DLD1 (cell line): ENCODE results near the gene CYP2E1.
"Not testable (repeated sequence)": the region's sequence is repeated elsewhere in the genome, so short reads cannot be mapped to it uniquely, and the experiment has no call there.

ENCODE experiments used
- in situ Hi-C: cut with HindIII; loops from 2 replicates; pipeline ENCODE4 v1.10.0; 2017; ENCODE audit warnings: low sequenced_read_pairs

Gene CYP2E1

GRCh38 chr10:133528296-133528844 lies 1.2 kb downstream of the CYP2E1 start:
- in situ Hi-C loops, result no loop called here

- in situ Hi-C loops, result no loop called here
These were observed 1.8 kb downstream of the CYP2E1 start for GRCh38 chr10:133528845-133529575.

GRCh38 chr10:133529576-133529946 lies 2.4 kb downstream of the CYP2E1 start:
- in situ Hi-C loops, result no loop called here

- in situ Hi-C loops, result no loop called here
These were observed 3.3 kb downstream of the CYP2E1 start for GRCh38 chr10:133530506-133530905.

GRCh38 chr10:133532871-133533270 lies 5.7 kb downstream of the CYP2E1 start:
- in situ Hi-C loops, result no loop called here

GRCh38 chr10:133534417-133534816 lies 7.3 kb downstream of the CYP2E1 start:
- in situ Hi-C loops, result no loop called here

GRCh38 chr10:133536198-133536597 lies 9.0 kb downstream of the CYP2E1 start:
- in situ Hi-C loops, result no loop called here

GRCh38 chr10:133537546-133538545 lies 10.7 kb downstream of the CYP2E1 start:
- in situ Hi-C loops, result no loop called here

- in situ Hi-C loops, result not testable (repeated sequence)
These were observed 14.3 kb downstream of the CYP2E1 start for GRCh38 chr10:133541441-133541975.

GRCh38 chr10:133544506-133544905 lies 17.3 kb downstream of the CYP2E1 start:
- in situ Hi-C loops, result no loop called here

- in situ Hi-C loops, result no loop called here
These were observed 27.4 kb downstream of the CYP2E1 start for GRCh38 chr10:133554600-133554999.

- in situ Hi-C loops, result no loop called here
These were observed 28.4 kb downstream of the CYP2E1 start for GRCh38 chr10:133555521-133555920.

- in situ Hi-C loops, result no loop called here
These were observed 30.2 kb downstream of the CYP2E1 start for GRCh38 chr10:133557381-133557780.

- in situ Hi-C loops, result no loop called here
These were observed 32.1 kb downstream of the CYP2E1 start for GRCh38 chr10:133559216-133559615.

GRCh38 chr10:133564816-133565215 lies 37.7 kb downstream of the CYP2E1 start:
- in situ Hi-C loops, result no loop called here

- in situ Hi-C loops, result no loop called here
These were observed 38.5 kb downstream of the CYP2E1 start, which contains the start of gene SYCE1 for GRCh38 chr10:133565441-133566294. Gene SYCE1, minus strand, starts transcription at chr10:133565583. Its CDS starts 54 bp downstream, at chr10:133565529.

- in situ Hi-C loops, result no loop called here
These were observed 40.0 kb downstream of the CYP2E1 start for GRCh38 chr10:133567119-133567518.

- in situ Hi-C loops, result no loop called here
These were observed 40.6 kb downstream of the CYP2E1 start for GRCh38 chr10:133567609-133568286.

GRCh38 chr10:133568287-133568614 lies 41.1 kb downstream of the CYP2E1 start:
- in situ Hi-C loops, result no loop called here
